ENCODE data around the gene DDIAS.
A peak's percentile ranks its signal among the peaks of the same experiment; 100 is the strongest.
"Not testable (repeated sequence)": the region's sequence is repeated elsewhere in the genome, so short reads cannot be mapped to it uniquely, and the experiment has no call there.

The DDIAS gene

DNA sequence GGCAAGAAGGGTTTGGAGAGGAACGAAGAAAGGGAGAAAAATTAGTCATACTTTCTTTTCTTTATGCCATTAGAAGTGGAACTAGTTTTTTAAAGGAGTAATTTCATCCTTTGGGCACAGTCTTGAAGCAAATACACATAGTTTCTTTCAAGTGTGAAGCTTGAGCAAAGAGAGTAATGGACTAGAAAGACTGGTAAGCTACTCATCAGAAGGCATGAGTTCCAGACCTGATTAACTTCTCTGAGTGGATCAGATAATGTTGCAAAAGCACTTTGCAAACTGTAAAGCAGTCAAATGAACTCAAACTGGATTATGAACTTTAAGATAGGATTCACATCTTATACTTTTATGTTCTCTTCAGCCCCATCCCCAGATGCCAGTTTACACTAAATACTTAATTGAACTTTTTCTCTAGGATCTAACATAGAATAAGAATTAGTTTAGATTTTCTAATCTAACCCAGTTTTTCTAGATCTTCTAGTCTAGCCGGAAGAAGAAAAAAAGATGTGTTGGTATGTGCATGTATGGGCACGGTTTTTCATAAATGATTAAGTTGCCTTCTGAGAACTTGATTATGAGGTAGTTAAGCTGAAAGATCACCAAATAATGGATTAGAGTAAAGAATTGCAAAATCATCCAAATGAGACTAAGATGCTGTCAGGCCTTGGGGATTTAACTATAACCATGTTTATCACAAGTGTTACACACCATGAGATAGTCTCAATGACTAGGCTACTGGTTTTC, 2.5 kb downstream of the DDIAS start:
- Histone ChIP-seq H3K79me2 (ENCODE audit: control insufficient read depth, insufficient read depth, low read length, unreplicated experiment) (peaks cover 69% of the 10 kb centered on the region), H3K36me3 (ENCODE audit: insufficient read depth, low read length) (no peaks in the 10 kb centered on the region), H3K4me3 (ENCODE audit: low read depth, low read length) (no peak overlapping the region), H3K4me1 (ENCODE audit: control insufficient read depth, insufficient read depth, low read length, unreplicated experiment) (peaks cover 21% of the 10 kb centered on the region), H3K27me3 (ENCODE audit: insufficient read depth, low read length) (no peaks in the 10 kb centered on the region), H2AFZ (ENCODE audit: low read length, unreplicated experiment) (no peak overlapping the region), H3K27ac (ENCODE audit: low read depth, low read length) (no peak overlapping the region)

DNA sequence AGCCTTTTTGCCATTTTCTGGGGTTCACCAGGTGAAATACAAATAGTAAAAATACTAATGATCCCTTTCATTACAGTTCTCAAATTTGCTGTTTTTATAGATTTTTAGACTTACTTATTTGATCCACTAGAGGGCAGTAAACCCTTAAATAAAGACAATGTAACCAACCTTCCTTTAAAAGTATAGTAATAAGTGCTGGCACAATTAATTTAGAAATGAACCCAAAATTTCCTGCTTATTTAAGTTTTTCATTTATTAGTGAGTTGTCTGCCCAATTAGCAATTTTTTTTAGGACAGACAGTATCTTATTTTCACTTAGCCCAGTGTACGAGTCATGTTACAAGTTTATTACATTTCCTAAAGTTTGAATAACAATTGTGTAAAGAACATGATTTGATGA, 4.7 kb downstream of the DDIAS start:
- Histone ChIP-seq H3K27ac (ENCODE audit: low read depth, low read length) (no peak overlapping the region), H3K79me2 (ENCODE audit: control insufficient read depth, insufficient read depth, low read length, unreplicated experiment) (peaks cover 72% of the 10 kb centered on the region), H2AFZ (ENCODE audit: low read length, unreplicated experiment) (peak overlapping the region; percentile 43), H3K27me3 (ENCODE audit: insufficient read depth, low read length) (no peaks in the 10 kb centered on the region), H3K36me3 (ENCODE audit: insufficient read depth, low read length) (peaks cover 2% of the 10 kb centered on the region; the same call in 1 of the 2 replicates), H3K4me1 (ENCODE audit: control insufficient read depth, insufficient read depth, low read length, unreplicated experiment) (peaks cover 17% of the 10 kb centered on the region), H3K4me3 (ENCODE audit: low read depth, low read length) (peak overlapping the region; percentile 71)

DNA sequence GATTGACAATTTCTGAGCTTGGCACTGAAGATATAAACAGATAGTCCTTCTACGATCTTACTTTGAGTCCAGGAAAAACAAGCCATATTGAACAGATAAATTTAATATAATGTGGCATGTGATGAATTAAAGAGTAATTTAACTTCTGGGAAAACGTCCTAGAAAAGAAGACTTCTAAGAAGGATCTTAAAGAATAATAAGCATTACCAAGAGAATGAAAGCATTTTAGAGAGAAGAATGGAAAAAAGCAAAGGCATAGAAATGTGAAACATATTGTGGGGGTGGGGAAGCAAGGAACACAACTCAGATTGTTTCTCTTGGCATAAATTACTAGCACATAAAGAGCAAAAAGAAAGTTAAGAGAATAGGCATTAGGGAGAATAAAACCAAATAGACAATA, 5.4 kb downstream of the DDIAS start:
- H3K4me1 ChIP-seq (ENCODE audit: control insufficient read depth, insufficient read depth, low read length, unreplicated experiment), result peaks cover 17% of the 10 kb centered on the region

DNA sequence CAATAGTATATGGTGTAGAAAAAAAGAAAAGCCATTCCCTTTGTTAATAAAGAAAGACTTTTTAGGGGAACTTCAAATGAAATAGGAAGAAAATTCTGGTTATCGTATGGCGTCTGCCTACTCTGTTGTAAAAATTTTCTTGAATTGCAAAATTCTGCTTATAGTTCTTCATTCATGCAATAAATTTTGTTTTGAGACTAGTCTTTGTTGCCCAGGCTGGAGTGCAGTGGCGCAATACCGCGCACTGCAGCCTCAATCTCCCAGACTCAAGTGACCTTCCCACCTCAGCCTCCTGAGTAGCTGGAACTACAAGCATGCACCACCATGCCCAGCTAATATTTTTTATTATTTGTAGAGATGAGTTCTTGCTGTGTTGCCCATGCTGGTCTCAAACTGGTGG, 5.8 kb downstream of the DDIAS start:
- H3K36me3 ChIP-seq (ENCODE audit: insufficient read depth, low read length), result peaks cover 13% of the 10 kb centered on the region; the same call in 1 of the 2 replicates
- no peak overlapping the region for H2AFZ ChIP-seq (ENCODE audit: low read length, unreplicated experiment)
- H3K27me3 ChIP-seq (ENCODE audit: insufficient read depth, low read length), result no peaks in the 10 kb centered on the region
- peak overlapping the region; percentile 71 for H3K4me3 ChIP-seq (ENCODE audit: low read depth, low read length)
- H3K79me2 ChIP-seq (ENCODE audit: control insufficient read depth, insufficient read depth, low read length, unreplicated experiment), result peaks cover 66% of the 10 kb centered on the region
- H3K27ac ChIP-seq (ENCODE audit: low read depth, low read length), result no peak overlapping the region
- H3K4me1 ChIP-seq (ENCODE audit: control insufficient read depth, insufficient read depth, low read length, unreplicated experiment), result peaks cover 15% of the 10 kb centered on the region

More for the DNA sequence above, 5.4 kb downstream of the DDIAS start:
- H3K27me3 ChIP-seq (ENCODE audit: insufficient read depth, low read length), result no peaks in the 10 kb centered on the region
- H3K4me3 ChIP-seq (ENCODE audit: low read depth, low read length), result peak overlapping the region; percentile 71
- peak overlapping the region; percentile 43 for H2AFZ ChIP-seq (ENCODE audit: low read length, unreplicated experiment)
- H3K36me3 ChIP-seq (ENCODE audit: insufficient read depth, low read length), result peaks cover 9% of the 10 kb centered on the region; the same call in 1 of the 2 replicates
- H3K27ac ChIP-seq (ENCODE audit: low read depth, low read length), result no peak overlapping the region
- peaks cover 70% of the 10 kb centered on the region for H3K79me2 ChIP-seq (ENCODE audit: control insufficient read depth, insufficient read depth, low read length, unreplicated experiment)

DNA sequence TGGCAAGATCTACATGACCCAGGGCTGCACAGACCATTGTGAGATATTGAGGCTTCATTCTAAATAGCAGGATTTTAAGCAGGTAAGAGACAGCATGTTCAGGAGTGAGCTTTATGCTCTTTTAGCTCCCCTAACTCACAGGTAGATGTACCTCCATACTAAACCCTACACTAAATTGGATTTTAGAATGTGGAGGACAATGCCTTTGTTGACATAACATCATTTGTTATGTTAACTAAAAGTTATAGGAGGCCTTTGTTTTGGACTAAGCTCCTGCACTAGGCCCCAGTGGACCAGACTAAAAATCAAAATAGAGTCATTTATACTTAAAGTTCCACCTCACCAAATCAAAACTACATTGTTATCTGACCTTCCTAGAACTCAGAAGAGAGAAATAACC, 6.8 kb downstream of the DDIAS start:
- no peaks in the 10 kb centered on the region for H3K27me3 ChIP-seq (ENCODE audit: insufficient read depth, low read length)
- H2AFZ ChIP-seq (ENCODE audit: low read length, unreplicated experiment), result peak overlapping the region; percentile 22
- no peak overlapping the region for H3K27ac ChIP-seq (ENCODE audit: low read depth, low read length)
- H3K4me3 ChIP-seq (ENCODE audit: low read depth, low read length), result no peak overlapping the region
- H3K36me3 ChIP-seq (ENCODE audit: insufficient read depth, low read length), result peaks cover 13% of the 10 kb centered on the region; the same call in 1 of the 2 replicates
- H3K4me1 ChIP-seq (ENCODE audit: control insufficient read depth, insufficient read depth, low read length, unreplicated experiment), result peaks cover 10% of the 10 kb centered on the region
- peaks cover 57% of the 10 kb centered on the region for H3K79me2 ChIP-seq (ENCODE audit: control insufficient read depth, insufficient read depth, low read length, unreplicated experiment)

DNA sequence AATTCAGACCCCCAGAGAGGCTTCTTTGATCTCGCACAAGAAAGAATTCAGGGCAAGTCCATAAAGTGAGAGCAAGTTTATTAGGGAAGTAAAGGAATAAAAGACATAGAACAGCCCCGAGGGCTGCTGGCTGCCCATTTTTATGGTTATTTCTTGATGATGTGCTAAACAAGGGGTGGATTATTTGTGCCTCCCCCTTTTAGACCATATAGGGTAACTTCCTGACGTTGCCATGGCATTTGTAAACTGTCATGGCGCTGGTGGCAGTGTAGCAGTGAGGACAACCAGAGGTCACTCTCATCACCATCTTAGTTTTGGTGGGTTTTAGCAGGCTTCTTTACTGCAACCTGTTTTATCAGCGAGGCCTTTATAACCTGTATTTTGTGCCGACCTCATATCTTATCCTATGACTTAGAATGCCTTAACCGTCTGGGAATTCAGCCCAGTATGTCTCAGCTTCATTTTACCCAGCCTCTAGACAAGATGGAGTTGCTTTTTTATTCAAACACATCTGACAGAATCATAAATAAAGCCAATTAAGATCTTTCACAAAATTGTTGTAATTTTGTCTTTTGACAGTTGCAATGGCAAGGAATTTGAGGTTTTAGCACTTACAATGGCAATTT, 7.6 kb downstream of the DDIAS start:
- no peak overlapping the region for H3K27ac ChIP-seq (ENCODE audit: low read depth, low read length)
- H3K36me3 ChIP-seq (ENCODE audit: insufficient read depth, low read length), result peaks cover 13% of the 10 kb centered on the region; the same call in 1 of the 2 replicates
- H3K4me1 ChIP-seq (ENCODE audit: control insufficient read depth, insufficient read depth, low read length, unreplicated experiment), result peaks cover 10% of the 10 kb centered on the region
- H2AFZ ChIP-seq (ENCODE audit: low read length, unreplicated experiment), result peak overlapping the region; percentile 22
- H3K27me3 ChIP-seq (ENCODE audit: insufficient read depth, low read length), result no peaks in the 10 kb centered on the region
- H3K4me3 ChIP-seq (ENCODE audit: low read depth, low read length), result no peak overlapping the region
- peaks cover 51% of the 10 kb centered on the region for H3K79me2 ChIP-seq (ENCODE audit: control insufficient read depth, insufficient read depth, low read length, unreplicated experiment)

DNA sequence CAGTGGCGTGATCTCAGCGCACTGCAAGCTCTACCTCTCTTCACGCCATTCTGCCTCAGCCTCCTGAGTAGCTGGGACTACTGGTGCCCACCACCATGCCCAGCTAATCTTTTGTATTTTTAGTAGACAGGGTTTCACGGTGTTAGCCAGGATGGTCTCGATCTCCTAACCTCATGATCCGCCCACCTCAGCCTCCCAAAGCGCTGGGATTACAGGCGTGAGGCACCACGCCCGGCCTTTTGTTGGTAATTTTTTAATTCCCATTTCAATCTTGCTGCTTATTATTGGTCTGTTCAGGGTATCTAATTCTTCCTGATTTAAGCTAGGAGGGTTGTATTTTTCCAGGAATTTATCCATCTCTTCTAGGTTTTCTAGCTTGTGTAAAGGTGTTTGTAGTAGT, 18.2 kb downstream of the DDIAS start:
- H3K27me3 ChIP-seq (ENCODE audit: insufficient read depth, low read length); H3K36me3 ChIP-seq (ENCODE audit: insufficient read depth, low read length); H2AFZ ChIP-seq (ENCODE audit: low read length, unreplicated experiment); H3K4me3 ChIP-seq (ENCODE audit: low read depth, low read length); H3K27ac ChIP-seq (ENCODE audit: low read depth, low read length); H3K4me1 ChIP-seq (ENCODE audit: control insufficient read depth, insufficient read depth, low read length, unreplicated experiment); H3K79me2 ChIP-seq (ENCODE audit: control insufficient read depth, insufficient read depth, low read length, unreplicated experiment): not testable (repeated sequence)

DNA sequence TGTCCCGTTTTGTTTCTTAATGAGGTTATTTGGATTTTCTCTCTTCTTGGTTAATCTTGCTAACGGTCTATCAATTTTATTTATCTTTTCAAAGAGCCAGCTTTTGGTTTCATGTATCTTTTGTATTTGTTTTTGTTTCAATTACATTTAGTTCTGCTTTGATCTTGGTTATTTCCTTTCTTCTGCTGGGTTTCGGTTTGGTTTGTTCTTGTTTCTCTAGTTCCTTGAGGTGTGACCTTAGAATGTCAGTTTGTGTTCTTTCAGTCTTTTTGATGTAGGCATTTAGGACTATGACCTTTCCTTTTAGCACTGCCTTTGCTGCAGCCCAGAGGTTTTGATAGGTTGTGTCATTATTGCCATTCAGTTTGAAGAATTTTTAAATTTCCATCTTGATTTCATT, 18.7 kb downstream of the DDIAS start:
- H3K36me3 ChIP-seq (ENCODE audit: insufficient read depth, low read length); H3K27me3 ChIP-seq (ENCODE audit: insufficient read depth, low read length); H3K79me2 ChIP-seq (ENCODE audit: control insufficient read depth, insufficient read depth, low read length, unreplicated experiment); H3K4me1 ChIP-seq (ENCODE audit: control insufficient read depth, insufficient read depth, low read length, unreplicated experiment); H2AFZ ChIP-seq (ENCODE audit: low read length, unreplicated experiment); H3K27ac ChIP-seq (ENCODE audit: low read depth, low read length); H3K4me3 ChIP-seq (ENCODE audit: low read depth, low read length): not testable (repeated sequence)

DNA sequence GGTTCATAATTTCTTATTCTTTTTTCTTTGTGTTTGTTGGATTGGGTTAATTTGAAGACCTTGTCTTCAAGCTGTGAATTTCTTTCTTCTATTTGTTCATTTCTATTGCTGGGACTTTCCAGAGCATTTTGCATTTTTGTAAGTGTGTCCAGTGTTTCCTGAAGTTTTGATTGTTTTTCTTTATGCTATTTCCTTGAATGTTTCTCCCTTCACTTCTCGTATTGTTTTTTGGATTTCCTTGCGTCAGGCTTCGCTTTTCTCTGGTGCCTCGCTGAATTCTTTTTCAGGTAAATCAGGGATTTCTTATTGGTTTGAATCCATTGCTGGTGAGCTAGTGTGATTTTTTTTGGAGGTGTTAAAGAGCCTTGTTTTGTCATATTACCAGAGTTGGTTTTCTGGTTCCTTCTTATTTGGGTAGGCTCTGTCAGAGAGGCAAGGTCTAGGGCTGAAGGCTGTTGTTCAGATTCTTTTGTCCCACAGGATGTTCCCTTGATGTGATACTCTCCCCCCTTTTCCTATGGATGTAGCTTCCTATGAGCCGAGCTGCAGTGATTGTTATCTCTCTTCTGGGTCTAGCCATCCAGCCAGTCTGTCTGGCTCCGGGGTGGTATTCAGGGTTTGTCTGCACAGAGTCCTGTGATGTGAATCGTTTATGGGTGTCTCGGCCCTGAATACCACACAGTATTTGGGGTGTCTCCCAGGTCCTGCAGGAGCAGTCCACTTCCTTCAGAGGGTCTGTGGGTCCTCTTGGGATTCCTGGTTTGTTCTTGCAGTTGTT, 21.0 kb downstream of the DDIAS start:
- H3K36me3 ChIP-seq (ENCODE audit: insufficient read depth, low read length); H3K4me3 ChIP-seq (ENCODE audit: low read depth, low read length); H3K27ac ChIP-seq (ENCODE audit: low read depth, low read length); H3K27me3 ChIP-seq (ENCODE audit: insufficient read depth, low read length); H2AFZ ChIP-seq (ENCODE audit: low read length, unreplicated experiment); H3K4me1 ChIP-seq (ENCODE audit: control insufficient read depth, insufficient read depth, low read length, unreplicated experiment); H3K79me2 ChIP-seq (ENCODE audit: control insufficient read depth, insufficient read depth, low read length, unreplicated experiment): not testable (repeated sequence)

DNA sequence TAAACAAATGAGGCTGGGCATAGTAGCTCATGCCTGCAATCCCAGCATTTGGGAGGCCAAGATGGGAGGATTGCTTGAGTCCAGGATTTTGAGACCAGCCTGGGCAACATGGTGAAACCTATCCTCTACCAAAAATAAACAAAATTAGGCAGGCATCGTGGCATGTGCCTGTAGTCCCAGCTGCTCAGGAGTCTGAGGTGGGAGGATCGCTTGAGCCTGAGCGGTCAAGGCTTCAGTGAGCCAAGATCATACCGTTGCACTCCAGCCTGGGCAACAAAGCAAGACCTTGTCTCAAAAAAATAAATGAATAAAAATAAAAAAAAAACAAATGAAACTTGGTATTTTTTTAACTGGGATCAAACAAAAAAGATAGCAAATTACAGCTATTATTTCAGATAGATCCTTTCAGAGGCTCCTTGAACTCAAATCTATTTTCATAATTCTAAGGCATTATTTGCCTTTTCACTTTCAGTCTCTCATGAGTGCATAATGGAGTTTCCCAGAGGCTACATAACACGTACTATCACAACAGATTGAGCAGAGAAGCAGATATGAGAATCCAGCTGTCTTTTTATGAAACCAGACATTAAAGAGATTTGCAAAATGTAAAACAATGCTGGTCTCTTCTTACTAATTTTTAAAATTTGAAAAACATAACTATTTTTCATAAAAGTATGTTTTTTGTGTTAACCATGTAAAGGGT, 23.1 kb downstream of the DDIAS start:
- Histone ChIP-seq H3K79me2 (ENCODE audit: control insufficient read depth, insufficient read depth, low read length, unreplicated experiment) (no peaks in the 10 kb centered on the region), H3K36me3 (ENCODE audit: insufficient read depth, low read length) (no peaks in the 10 kb centered on the region; the same call in 1 of the 2 replicates)

More for the DNA sequence above, 23.1 kb downstream of the DDIAS start:
- Histone ChIP-seq H3K27me3 (ENCODE audit: insufficient read depth, low read length) (no peaks in the 10 kb centered on the region), H3K4me1 (ENCODE audit: control insufficient read depth, insufficient read depth, low read length, unreplicated experiment) (no peaks in the 10 kb centered on the region), H3K27ac (ENCODE audit: low read depth, low read length) (no peak overlapping the region), H3K4me3 (ENCODE audit: low read depth, low read length) (no peak overlapping the region), H2AFZ (ENCODE audit: low read length, unreplicated experiment) (no peak overlapping the region)
